OCI-LY3 (cell line): ENCODE measurements around the gene MXD3.

Experiments used
- H2AFZ ChIP-seq: fragments of 200-600, 300-600 bp; shearing (Covaris generic); 2 replicates; pipeline ENCODE4 v1.6.0; 2014; ENCODE audit warnings: antibody characterized with exemption, low read depth, low read length
- H3K27ac ChIP-seq: fragments of 200-600, 300-600 bp; sonication (generic); 2 replicates; pipeline ENCODE4 v1.5.1; 2014; ENCODE audit warnings: mild to moderate bottlenecking, low read length, moderate library complexity, mixed read lengths
- H3K27me3 ChIP-seq: fragments of 200-600, 300-600 bp; sonication (generic); 2 replicates; pipeline ENCODE4 v1.6.1; 2014; ENCODE audit warnings: low read depth, low read length, mixed read lengths
- H3K36me3 ChIP-seq: fragments of 200-600, 300-600 bp; sonication (generic); replicated peaks from 2 replicates; pipeline ENCODE3; 2014; ENCODE audit warnings: low read depth, low read length, mixed read lengths
- H3K4me1 ChIP-seq: fragments of 300-600, 200-600 bp; sonication (generic); 2 replicates; pipeline ENCODE4 v1.6.1; 2014; ENCODE audit warnings: low read length, mixed read lengths
- H3K4me2 ChIP-seq: fragments of 200-600, 300-600 bp; sonication (generic); 2 replicates; pipeline ENCODE4 v1.6.1; 2014; ENCODE audit warnings: low read length, mixed read lengths
- H3K4me3 ChIP-seq: fragments of 300-600, 200-600 bp; sonication (generic); 2 replicates; pipeline ENCODE4 v1.5.1; 2014; ENCODE audit warnings: antibody characterized with exemption, mild to moderate bottlenecking, low read length, moderate library complexity
- H3K79me2 ChIP-seq: fragments of 300-600, 200-600 bp; shearing (Covaris generic); 2 replicates; pipeline ENCODE4 v1.6.1; 2014; ENCODE audit warnings: mild to moderate bottlenecking, low read length, mixed read lengths
- H3K9ac ChIP-seq: fragments of 300-600, 200-600 bp; shearing (Covaris generic); 2 replicates; pipeline ENCODE4 v1.6.0; 2014; ENCODE audit warnings: mild to moderate bottlenecking, low read length, moderate library complexity
- H3K9me3 ChIP-seq: fragments of 200-600, 300-600 bp; shearing (Covaris generic); 2 replicates; pipeline ENCODE4 v1.6.1; 2014; ENCODE audit warnings: low read length, mixed read lengths; ENCODE audit not compliant: insufficient read depth
- H4K20me1 ChIP-seq: fragments of 200-600, 300-600 bp; sonication (generic); 2 replicates; pipeline ENCODE4 v1.6.1; 2016; ENCODE audit warnings: low read length, mixed read lengths; ENCODE audit not compliant: insufficient read depth
- EZH2phosphoT487 ChIP-seq: fragments of 200-600 bp; shearing (Covaris generic); IDR thresholded peaks from 2 replicates; pipeline ENCODE4 v1.6.1; 2018; ENCODE audit warnings: antibody characterized with exemption, mixed run types, low read depth
- TF ChIP-seq, protein P1 (sequence below): fragments of 200-600, 300-600 bp; sonication (generic); IDR thresholded peaks from 2 replicates; pipeline ENCODE4 v1.5.1; 2014; ENCODE audit warnings: antibody characterized with exemption, low read length, low read depth

Gene MXD3

DNA sequence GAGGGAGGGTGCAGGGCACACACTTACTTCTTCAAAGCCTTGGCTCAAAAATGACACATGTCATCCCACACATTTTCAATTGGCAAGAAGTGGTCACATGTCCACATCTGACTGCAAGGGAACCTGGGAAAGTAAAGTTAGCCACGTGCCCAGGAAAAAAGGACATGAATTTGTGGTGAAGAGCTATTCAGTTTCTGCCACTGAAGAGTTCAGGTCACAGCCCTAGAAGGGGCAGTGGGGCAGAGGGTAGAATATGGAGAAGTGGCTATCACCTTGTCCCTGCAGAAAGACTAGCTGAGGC, 44.1 kb upstream of the MXD3 start:
- Histone ChIP-seq H3K9me3 (no peaks in the 10 kb centered on the region), H3K27ac (no peak overlapping the region), H3K4me3 (no peak overlapping the region), H3K4me1 (peaks cover 25% of the 10 kb centered on the region), H3K27me3 (no peaks in the 10 kb centered on the region), H4K20me1 (no peaks in the 10 kb centered on the region), H3K36me3 (no peaks in the 10 kb centered on the region), H2AFZ (no peak overlapping the region), H3K4me2 (no peak overlapping the region), H3K79me2 (peaks cover 15% of the 10 kb centered on the region), H3K9ac (no peak overlapping the region)
- TF ChIP-seq EZH2phosphoT487 = no peak
- TF ChIP-seq, protein P1, sequence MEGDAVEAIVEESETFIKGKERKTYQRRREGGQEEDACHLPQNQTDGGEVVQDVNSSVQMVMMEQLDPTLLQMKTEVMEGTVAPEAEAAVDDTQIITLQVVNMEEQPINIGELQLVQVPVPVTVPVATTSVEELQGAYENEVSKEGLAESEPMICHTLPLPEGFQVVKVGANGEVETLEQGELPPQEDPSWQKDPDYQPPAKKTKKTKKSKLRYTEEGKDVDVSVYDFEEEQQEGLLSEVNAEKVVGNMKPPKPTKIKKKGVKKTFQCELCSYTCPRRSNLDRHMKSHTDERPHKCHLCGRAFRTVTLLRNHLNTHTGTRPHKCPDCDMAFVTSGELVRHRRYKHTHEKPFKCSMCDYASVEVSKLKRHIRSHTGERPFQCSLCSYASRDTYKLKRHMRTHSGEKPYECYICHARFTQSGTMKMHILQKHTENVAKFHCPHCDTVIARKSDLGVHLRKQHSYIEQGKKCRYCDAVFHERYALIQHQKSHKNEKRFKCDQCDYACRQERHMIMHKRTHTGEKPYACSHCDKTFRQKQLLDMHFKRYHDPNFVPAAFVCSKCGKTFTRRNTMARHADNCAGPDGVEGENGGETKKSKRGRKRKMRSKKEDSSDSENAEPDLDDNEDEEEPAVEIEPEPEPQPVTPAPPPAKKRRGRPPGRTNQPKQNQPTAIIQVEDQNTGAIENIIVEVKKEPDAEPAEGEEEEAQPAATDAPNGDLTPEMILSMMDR = no peak

DNA sequence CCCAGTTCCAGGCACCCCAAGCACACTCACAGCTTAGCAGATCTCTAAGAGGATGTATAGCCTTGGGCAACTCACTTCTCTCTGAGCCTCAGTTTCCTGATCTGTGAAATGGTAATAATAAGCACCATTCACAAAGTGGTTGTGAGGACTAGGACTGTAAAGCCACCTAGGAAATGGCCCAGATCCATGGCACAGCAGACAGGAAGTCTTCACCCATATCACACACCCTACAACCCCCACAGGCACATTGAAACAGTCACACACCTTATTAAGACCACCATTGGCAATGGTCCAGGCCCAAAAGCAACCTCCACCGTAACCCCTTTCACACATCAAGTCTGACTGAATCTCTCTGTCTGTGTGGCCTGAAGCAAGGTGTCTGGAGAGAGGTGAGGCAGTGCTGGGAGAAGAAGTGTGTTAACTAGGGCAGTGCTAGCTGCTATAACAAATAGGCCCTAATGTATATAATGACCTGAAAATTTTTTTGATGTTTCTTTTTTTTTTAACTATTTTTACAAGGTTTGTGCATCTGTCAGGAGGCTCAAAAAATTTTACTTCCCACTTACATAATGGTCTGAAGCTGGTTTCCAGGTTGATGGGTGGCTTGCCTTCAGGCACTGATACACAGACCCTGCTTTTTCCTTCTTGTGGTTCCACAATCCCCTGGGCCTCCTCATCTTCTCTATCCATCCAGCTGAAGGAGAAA, 43.6 kb upstream of the MXD3 start:
- no peaks in the 10 kb centered on the region for H3K27me3 ChIP-seq
- H3K4me1 ChIP-seq = peaks cover 29% of the 10 kb centered on the region
- no peak overlapping the region for H3K4me2 ChIP-seq
- no peaks in the 10 kb centered on the region for H3K36me3 ChIP-seq
- H4K20me1 ChIP-seq = no peaks in the 10 kb centered on the region
- H3K9ac ChIP-seq = no peak overlapping the region
- no peaks in the 10 kb centered on the region for H3K9me3 ChIP-seq
- no peak overlapping the region for H2AFZ ChIP-seq
- no peak overlapping the region for H3K27ac ChIP-seq
- H3K79me2 ChIP-seq = peaks cover 20% of the 10 kb centered on the region
- no peak overlapping the region for H3K4me3 ChIP-seq
- no peak for TF ChIP-seq EZH2phosphoT487
- TF ChIP-seq, protein P1 = no peak

DNA sequence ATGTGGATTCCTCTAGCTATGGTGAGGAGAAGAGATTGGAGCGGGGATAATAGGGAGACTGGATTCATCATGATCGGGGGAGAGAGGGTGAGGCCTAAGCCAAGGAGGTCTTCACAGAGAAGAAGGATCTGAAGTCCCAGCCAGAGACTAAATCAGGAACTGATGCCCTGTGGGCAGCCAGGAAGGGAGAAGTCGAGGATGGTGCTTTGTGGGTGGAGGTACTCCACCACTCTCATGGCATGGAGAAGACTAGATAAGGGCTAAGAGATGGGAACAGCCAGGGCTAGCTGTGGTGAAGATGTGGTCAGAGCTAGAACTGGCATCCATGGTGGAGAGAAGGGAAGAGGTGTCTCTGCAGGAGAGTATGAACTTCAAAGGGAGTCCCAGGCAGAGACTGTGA, 43.0 kb upstream of the MXD3 start:
- no peaks in the 10 kb centered on the region for H4K20me1 ChIP-seq
- H3K4me3 ChIP-seq = no peak overlapping the region
- no peaks in the 10 kb centered on the region for H3K36me3 ChIP-seq
- H3K9me3 ChIP-seq = no peaks in the 10 kb centered on the region
- peaks cover 35% of the 10 kb centered on the region for H3K4me1 ChIP-seq
- no peak overlapping the region for H3K27ac ChIP-seq
- H3K27me3 ChIP-seq = no peaks in the 10 kb centered on the region
- TF ChIP-seq, protein P1 = no peak
- no peak for TF ChIP-seq EZH2phosphoT487
- H2AFZ ChIP-seq = no peak overlapping the region
- H3K79me2 ChIP-seq = peaks cover 26% of the 10 kb centered on the region
- H3K9ac ChIP-seq = no peak overlapping the region
- no peak overlapping the region for H3K4me2 ChIP-seq

DNA sequence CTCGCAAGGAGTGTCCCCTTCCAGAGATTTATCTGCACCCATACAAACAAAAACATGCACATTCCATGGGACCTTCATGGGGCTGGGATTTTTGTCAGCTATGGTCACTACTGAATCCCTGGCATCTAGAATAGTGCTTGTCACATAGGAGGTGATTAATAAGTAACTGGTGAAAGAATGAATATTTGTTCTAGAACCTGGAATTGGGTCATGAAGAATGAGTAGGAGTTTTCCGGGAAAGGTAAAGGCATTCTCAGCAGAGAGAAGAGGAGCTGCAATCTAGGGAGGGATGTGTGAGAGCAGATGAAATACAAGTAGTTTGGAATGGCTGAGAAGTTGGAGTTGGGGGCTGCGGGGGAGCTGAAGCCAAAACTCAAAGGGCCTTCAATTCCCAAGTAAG, 42.6 kb upstream of the MXD3 start:
- Histone ChIP-seq H3K9ac (no peak overlapping the region), H3K27ac (no peak overlapping the region), H3K9me3 (no peaks in the 10 kb centered on the region), H4K20me1 (no peaks in the 10 kb centered on the region), H3K36me3 (no peaks in the 10 kb centered on the region), H3K4me2 (no peak overlapping the region), H3K4me3 (no peak overlapping the region), H3K79me2 (peaks cover 30% of the 10 kb centered on the region), H3K4me1 (peaks cover 40% of the 10 kb centered on the region), H3K27me3 (no peaks in the 10 kb centered on the region), H2AFZ (no peak overlapping the region)
- TF ChIP-seq, protein P1 = no peak
- TF ChIP-seq EZH2phosphoT487 = no peak
